Stimulated activated CD8-positive, alpha-beta memory T cell treated with anti-CD3 and anti-CD28 coated beads, Interleukin-2, amount 100 ng/mL, for 48 hours (primary cell): ENCODE measurements around the gene MEF2C.

Experiments
- DNase-seq, 2 donors: peaks; one replicate each; pipeline ENCODE4 v3.0.0-alpha.2; 2020; ENCODE audit warnings: low read depth in 2 of 2

MEF2C gene

GRCh38 chr5:88829054-88829453 is 53.9 kb downstream of the MEF2C start:
- no peak for DNase-seq

GRCh38 chr5:88827997-88828396 is 55.0 kb downstream of the MEF2C start:
- no peak for DNase-seq

DNA sequence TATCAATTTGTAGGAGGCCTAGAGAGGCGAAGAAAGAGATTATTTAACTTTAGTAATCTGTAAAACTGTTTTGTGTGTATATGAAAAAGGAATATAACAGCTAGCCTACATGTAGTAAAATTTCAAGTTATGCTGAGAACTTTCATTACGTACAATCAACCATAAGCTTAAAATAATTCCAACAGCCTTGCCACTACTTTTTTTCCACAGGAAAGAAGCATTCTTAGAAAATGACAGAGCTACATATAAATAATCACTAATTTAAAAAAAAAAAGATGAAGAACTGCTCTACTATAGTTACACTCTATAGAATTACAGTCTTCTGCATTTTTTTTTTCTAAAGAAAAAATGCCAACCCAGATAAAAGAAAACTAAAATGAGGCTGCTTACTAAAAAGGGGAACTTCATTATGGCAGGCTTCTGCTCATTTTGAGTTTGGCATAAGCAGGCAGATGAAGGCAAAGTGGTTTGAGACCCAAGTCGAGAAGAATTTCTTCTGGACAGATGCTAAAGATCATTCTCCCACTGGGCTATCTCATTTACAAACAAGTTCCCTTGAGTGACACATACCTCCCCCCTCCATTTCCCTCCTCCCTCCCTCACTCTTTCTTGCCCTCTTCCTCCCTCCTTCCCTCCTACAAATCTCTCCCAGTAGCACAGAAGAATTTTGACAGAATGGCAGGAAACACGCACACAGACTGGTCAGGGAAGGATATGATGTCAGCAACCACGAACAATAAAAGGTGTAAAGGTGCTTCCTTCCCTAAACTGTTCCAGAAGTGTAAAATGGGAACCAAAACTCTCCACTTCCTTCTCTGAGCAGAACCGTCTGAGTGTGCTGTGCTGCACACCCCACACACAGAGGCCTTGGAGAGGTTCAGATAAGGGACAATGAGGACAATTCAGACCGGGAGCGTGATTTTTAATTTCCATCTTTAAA is 56.1 kb downstream of the MEF2C start:
- DNase-seq: no peak

DNA sequence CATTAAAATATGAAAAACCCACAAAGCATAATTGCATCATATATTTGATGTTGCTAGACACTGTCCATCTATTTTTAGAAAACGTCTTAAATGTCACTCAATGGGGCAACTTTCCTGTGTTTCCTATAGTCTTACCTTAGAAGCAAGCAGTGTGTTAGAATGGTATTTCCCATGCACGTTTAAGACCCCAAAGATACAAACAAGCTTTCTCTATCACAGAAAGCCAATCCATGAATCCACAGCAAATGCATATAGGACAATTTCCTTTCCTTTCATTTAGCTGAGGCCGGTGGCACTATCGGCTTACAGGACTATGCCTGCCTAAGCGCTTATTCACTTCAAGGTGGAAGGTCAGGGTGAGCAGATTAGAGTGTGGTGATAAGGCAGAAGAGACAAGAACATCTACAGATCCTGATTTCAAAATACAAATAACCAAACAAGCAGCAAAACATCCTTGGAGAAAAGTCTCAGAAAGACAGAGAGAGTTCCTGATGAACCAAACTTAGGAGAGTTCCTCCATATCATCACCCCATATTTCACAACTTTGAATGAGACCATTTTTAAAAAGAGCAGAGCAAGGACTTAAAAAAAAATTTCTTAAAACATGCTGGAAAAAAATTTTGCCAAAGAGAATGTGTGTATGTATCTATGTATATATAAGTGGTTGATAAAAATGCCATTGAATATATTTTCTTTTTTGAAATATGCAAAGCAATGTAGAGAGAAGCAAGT is 57.2 kb downstream of the MEF2C start:
- no peak for DNase-seq

DNA sequence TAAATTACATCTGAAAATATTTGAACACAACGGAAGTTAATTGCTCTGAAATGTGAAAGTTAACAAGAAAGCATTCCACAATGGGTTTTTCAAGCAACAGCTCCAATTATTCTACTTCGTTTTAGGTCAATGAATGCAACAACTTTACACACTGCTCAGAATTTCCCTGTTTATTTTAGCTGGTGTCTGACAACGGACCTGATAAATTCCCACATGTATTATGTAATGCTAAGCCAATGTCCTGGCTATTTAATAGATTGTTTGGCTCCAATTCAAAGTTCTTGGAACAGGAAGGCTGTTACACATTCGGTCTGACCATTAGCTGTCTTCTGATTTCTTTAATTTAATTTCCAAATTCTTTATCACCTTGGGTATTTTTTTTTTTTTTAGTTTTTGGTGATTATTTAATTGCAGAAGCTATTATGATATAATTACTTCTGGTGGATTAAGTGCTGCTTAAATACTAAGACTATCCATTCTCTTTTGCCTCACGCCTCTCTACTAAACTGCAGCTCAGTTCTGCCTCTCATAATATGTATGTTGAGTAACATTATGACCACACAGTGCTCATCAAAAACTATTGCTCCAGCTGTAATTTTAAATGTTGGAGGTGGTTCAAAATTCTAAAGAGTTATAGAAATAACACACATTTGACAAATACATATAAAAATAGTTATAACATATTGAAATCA is 57.9 kb downstream of the MEF2C start:
- no peak for DNase-seq

DNA sequence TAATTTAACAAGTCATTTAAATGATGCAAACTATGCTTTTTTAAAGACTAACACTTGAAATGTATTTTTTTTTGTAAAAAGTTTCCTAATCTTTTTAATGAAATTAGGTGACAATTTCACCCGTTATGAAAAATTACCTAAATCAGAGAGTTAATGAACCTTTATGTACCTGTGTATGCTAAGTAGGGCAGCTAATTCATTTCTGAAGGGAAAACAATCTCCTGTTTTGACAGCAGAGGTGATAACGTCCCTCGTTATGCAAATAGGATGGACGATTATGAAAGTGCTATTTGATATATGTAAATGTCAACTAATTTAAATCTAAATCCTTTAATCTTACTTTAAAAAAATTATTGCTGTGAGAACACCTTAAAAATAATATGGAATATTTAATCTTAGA is 58.8 kb downstream of the MEF2C start:
- no peak for DNase-seq

DNA sequence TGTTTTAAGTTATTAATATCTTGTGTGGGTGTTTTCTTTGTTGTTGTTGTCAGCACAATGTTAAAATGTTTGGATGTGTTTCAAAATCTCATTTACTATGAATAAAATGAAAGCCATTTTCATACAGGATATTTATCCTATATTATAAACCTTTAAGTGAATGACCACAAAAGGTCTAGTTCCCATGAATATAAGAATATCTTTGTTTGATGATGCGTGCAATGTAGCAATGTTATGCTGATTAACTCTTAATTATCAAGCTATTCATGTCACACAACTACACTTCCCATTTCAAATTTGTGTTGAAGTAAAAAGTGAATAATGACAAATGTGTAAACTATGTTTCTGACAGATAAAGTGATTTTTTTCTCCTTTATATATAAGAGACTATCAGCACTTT is 59.8 kb downstream of the MEF2C start:
- DNase-seq: no peak

GRCh38 chr5:88821161-88821560 is 61.8 kb downstream of the MEF2C start:
- DNase-seq: no peak

- DNase-seq: no peak
Measured at GRCh38 chr5:88820581-88820980, 62.4 kb downstream of the MEF2C start.

DNA sequence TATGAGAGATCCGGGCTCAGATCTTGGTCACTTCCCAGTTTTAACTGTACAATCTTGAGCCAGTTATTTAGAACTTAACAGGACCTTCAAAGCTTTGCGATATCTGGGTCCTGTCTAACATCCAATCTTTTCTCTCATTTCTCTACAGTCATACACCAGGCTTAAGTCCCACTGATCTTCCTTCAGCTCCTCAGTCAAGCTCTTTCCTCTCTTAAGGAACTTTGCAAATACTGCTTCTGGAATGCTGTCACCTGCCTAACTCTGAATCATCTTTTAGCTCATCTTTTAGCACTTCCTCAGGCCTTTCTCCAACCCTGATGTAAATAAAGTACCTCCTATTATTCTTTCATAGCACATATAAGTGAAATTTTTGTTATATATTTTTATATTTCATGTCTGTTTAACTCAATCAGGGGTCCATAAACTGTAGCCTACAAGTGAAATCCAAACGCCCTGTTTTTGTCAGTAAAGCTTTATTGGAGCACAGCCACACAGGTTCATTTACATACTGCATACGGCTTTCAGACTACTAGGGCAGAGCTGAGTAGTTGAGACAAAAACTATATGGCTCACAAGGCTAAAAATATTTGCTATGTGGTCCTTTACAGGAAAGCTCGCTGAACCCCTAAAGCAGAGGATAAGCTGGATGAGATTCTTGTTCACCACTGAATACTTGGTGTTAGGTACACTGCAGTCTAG is 63.5 kb downstream of the MEF2C start:
- DNase-seq: no peak

- no peak for DNase-seq
Measured at GRCh38 chr5:88818296-88818695, 64.7 kb downstream of the MEF2C start.

- DNase-seq: no peak
Measured at GRCh38 chr5:88816195-88816594, 66.8 kb downstream of the MEF2C start.

DNA sequence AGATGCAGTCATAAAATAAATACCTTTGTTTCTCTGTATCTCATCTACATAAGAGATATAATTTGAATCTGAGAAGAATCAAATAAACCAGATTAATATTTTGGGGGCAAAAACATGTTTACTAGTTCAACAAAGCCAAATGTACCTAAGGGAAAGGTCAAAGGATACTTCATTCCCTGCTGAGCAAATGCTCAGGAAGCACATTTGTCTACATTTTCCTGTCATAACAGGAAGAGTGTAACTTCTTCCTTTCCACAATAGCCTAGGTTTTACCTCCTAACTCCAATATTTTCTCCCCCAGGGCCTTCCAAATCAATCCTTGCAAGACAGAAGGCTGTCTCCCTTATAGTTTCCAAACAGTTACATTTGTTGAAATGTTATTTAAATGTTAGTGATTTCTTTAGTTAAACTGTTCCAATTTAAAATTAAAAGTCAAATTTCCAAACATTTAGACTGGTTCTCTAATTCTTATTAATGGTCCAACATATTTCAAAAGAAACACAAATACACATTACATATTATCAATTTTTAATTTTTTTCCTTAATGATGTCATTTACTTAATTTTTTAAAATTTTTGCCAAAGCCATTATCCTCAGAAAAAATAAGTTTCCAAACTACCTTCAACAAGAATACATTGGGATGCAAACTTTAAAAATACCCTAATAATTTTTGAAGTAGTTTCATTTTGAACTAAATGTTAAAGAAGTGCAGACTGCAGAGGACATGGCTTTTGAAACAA is 67.8 kb downstream of the MEF2C start:
- no peak for DNase-seq

GRCh38 chr5:88813805-88814575 is 69.0 kb downstream of the MEF2C start:
- DNase-seq: no peak

DNA sequence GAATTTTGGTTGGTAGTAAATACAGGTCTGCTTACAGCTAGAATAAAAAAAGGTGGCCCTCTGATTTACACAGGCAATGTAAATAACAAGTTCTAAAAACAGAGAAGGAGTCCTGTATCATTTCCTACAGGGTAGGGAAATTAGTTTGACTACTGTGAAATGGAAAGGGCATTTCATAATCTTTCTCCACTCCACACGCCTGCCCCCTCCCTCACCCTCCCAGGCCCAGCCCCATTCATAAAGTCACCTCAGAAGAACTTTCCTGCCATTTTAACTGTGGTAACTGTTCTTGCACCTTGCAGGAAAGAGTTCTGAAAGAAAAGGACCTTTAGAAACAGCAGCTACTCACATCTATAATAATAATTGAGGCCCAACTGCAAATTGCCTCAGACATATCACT is 69.7 kb downstream of the MEF2C start:
- DNase-seq: no peak

- DNase-seq: no peak
Measured at GRCh38 chr5:88808153-88808552, 74.8 kb downstream of the MEF2C start.

DNA sequence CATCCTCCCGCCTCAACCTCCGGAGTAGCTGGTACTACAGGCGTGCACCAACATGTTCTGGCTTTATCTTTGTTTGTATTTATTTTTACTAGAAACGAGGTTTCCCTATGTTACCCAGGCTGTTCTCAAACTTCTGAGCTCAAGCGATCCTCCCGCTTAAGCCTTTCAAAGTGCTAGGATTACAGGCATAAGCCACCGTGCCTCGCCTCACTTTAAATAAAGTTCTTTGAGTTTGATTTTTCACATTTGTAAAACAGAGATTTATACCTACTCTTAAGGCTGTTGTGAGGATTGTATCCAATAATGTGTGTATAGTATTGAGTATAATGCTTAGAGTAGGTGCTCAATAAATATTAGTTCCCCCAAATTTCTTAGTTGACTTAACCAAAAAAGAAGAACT is 75.7 kb downstream of the MEF2C start:
- DNase-seq: no peak

- DNase-seq: no peak
Measured at GRCh38 chr5:88806338-88806737, 76.6 kb downstream of the MEF2C start.

GRCh38 chr5:88805151-88805784 is 77.7 kb downstream of the MEF2C start:
- DNase-seq: no peak

DNA sequence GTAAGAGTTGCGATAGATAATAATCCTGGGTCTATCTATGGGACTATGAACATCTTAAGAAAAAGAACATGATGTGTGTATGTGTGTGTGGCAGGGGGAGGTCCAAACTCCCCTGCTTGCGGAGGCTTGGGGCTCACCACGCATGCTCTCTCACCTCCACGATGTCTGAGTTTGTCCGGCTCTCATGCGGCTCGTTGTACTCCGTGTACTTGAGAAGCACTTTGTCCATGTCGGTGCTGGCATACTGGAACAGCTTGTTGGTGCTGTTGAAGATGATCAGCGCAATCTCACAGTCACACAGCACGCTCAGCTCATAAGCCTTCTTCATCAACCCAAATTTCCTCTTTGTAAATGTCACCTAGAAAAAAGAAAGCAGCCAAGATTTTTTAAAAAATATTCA is 78.5 kb downstream of the MEF2C start:
- no peak for DNase-seq
